ENCODE measurements around the gene KMT5B. TPM values are rescaled to one million over a fixed set of nuclear protein-coding genes. Genes with fewer than 3 reads are reported as not detected.

The KMT5B gene
- polyA plus RNA-seq, 3 donors: 12.2 to 22.0 (median 19.5) TPM

DNA sequence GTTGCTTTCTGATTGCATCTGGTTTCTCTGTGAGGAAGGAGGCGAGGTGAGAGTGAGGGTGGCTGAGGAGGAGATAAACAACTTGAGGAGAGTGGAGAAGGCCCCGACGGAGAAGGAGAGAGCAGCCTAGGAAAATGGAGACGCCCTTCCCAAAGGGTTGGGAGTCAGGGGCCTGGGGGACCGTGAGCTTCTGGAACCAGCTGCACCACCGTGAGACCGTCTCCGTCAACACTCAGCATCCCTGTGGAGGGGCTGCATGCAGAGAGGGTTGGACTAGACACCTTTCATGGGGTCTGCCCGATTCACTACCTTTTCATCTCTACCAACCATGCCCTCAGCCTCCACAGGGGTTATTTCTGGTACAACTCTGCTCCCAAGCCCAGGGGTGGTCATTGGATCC, 13.3 kb upstream of the KMT5B start:
- Mint-ChIP-seq H3K9me3 (peaks cover 17 to 49% (median 31%) of the 10 kb centered on the region in 7 donors), H3K36me3 (no peaks in the 10 kb centered on the region), H3K4me3 (no peak overlapping the region), H3K4me1 (no peaks in the 10 kb centered on the region), H3K27ac (no peak overlapping the region), H3K27me3 (ENCODE audit: low read depth in 3 of 3) (peaks cover 4 to 12% (median 9%) of the 10 kb centered on the region in 3 donors)
- H3K27ac ChIP-seq (ENCODE audit: low read depth in 1 of 2, low read length in 2 of 2): no peak overlapping the region
- no peak for DNase-seq
- H4K20me1 ChIP-seq (ENCODE audit: insufficient read depth, low read length): no peaks in the 10 kb centered on the region
- H3K4me3 ChIP-seq (replicated peaks in 1 of 3; ENCODE audit: low read depth in 2 of 3, low read length in 3 of 3): no peak overlapping the region
- no peaks in the 10 kb centered on the region for H3K79me2 ChIP-seq (ENCODE audit: insufficient read depth, low read length)
- no peak for TF ChIP-seq CTCF (IDR thresholded peaks at IDR 0.05)
- no peaks in the 10 kb centered on the region for H3K27me3 ChIP-seq (ENCODE audit: control insufficient read depth in 2 of 2, insufficient read depth in 2 of 2, low read length in 2 of 2)
- H2AFZ ChIP-seq (ENCODE audit: insufficient read depth, low read depth, low read length, poor library complexity, severe bottlenecking): no peak overlapping the region
- intact Hi-C loops (cut with micrococcal nuclease): no loop called here
- no peaks in the 10 kb centered on the region for H3K4me1 ChIP-seq (ENCODE audit: control insufficient read depth in 1 of 2, insufficient read depth in 2 of 2, low read length in 2 of 2)
- WGBS (ENCODE audit: insufficient coverage): 89% methylated on average over 9 of the region's 9 CpGs
- H3K4me2 ChIP-seq (replicated peaks; ENCODE audit: extremely low read depth, low read length, poor library complexity, severe bottlenecking): no peak overlapping the region
- no peak overlapping the region for H3K9ac ChIP-seq (ENCODE audit: insufficient read depth, low read length, poor library complexity, severe bottlenecking)
- H3K36me3 ChIP-seq (replicated peaks in 1 of 2; ENCODE audit: control insufficient read depth in 1 of 2, insufficient read depth in 2 of 2, low read length in 2 of 2): no peaks in the 10 kb centered on the region
- peaks cover 16 to 28% of the 10 kb centered on the region in 2 donors for H3K9me3 ChIP-seq (replicated peaks in 1 of 2; ENCODE audit: control insufficient read depth in 1 of 2, insufficient read depth in 1 of 2, low read length in 2 of 2)

DNA sequence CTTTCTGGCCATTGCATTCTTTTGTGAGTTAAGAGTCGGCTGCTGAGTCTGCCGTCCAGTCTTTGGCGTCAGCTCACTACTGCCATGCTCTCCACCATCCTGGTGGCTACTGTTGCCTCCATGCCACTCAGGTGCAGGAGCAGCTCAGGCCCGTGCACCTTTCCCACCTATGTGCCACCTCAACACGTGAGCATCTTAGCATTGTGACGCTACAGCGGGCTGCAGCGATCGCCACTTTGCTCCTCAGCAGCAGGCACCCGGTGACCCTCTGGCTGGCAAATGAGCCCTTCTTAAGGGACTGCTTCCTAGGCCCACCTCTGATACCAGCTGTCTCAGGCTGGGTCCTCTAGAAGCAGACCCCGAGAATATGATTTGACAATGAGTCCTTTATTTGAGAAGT, 11.5 kb upstream of the KMT5B start:
- H3K4me1 Mint-ChIP-seq: peaks cover 1% of the 10 kb centered on the region
- Histone ChIP-seq H3K4me2 (replicated peaks; ENCODE audit: extremely low read depth, low read length, poor library complexity, severe bottlenecking) (no peak overlapping the region), H3K4me3 (replicated peaks in 1 of 3; ENCODE audit: low read depth in 2 of 3, low read length in 3 of 3) (no peak overlapping the region), H3K27me3 (ENCODE audit: control insufficient read depth in 2 of 2, insufficient read depth in 2 of 2, low read length in 2 of 2) (no peaks in the 10 kb centered on the region), H3K36me3 (replicated peaks in 1 of 2; ENCODE audit: control insufficient read depth in 1 of 2, insufficient read depth in 2 of 2, low read length in 2 of 2) (no peaks in the 10 kb centered on the region), H3K27ac (ENCODE audit: low read depth in 1 of 2, low read length in 2 of 2) (no peak overlapping the region), H3K4me1 (ENCODE audit: control insufficient read depth in 1 of 2, insufficient read depth in 2 of 2, low read length in 2 of 2) (no peaks in the 10 kb centered on the region), H3K9ac (ENCODE audit: insufficient read depth, low read length, poor library complexity, severe bottlenecking) (no peak overlapping the region), H3K9me3 (replicated peaks in 1 of 2; ENCODE audit: control insufficient read depth in 1 of 2, insufficient read depth in 1 of 2, low read length in 2 of 2) (peaks cover 12 to 21% of the 10 kb centered on the region in 2 donors), H3K79me2 (ENCODE audit: insufficient read depth, low read length) (no peaks in the 10 kb centered on the region), H4K20me1 (ENCODE audit: insufficient read depth, low read length) (no peaks in the 10 kb centered on the region), H2AFZ (ENCODE audit: insufficient read depth, low read depth, low read length, poor library complexity, severe bottlenecking) (no peak overlapping the region)
- peaks cover 14 to 33% (median 19%) of the 10 kb centered on the region in 7 donors for H3K9me3 Mint-ChIP-seq
- H3K36me3 Mint-ChIP-seq: no peaks in the 10 kb centered on the region
- TF ChIP-seq CTCF (IDR thresholded peaks at IDR 0.05): no peak
- no peak for DNase-seq
- WGBS (ENCODE audit: insufficient coverage): 95% methylated on average over 11 of the region's 11 CpGs
- H3K27me3 Mint-ChIP-seq (ENCODE audit: low read depth in 3 of 3): peaks cover 4 to 16% (median 9%) of the 10 kb centered on the region in 3 donors
- H3K27ac Mint-ChIP-seq: no peak overlapping the region
- intact Hi-C loops (cut with micrococcal nuclease): no loop called here
- no peak overlapping the region for H3K4me3 Mint-ChIP-seq
